Measurements from ENCODE around the gene PSD2. TPM values are rescaled to one million over a fixed set of nuclear protein-coding genes. Genes with fewer than 3 reads are reported as not detected.

The PSD2 gene
- total RNA-seq, 1 donor from 2014 or later: 0.62 TPM

DNA sequence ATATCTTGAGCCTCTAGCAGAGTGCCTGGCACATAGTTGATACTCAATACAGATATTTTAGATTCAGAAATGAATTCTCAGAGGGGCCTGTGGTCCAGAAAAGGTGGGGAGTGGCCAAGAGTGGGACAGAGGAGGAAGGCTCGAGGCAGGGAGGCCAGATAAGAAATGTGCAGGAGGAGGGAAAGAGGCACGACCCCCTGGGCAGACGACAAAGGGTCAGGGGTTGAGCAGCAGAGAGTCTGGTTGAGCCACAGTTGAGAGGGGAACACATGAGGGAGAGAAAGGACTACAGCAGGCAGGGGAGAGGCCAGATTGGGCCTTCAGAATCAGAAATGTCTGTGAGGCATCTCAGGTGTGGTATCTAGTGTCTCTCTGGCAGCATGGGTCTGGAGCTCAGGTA, 89.1 kb downstream of the PSD2 start:
- Mint-ChIP-seq H3K36me3 (ENCODE audit: unreplicated experiment) (no peaks in the 10 kb centered on the region), H3K4me1 (ENCODE audit: unreplicated experiment) (no peaks in the 10 kb centered on the region), H3K27ac (ENCODE audit: unreplicated experiment) (no peak overlapping the region), H3K9me3 (ENCODE audit: unreplicated experiment) (no peaks in the 10 kb centered on the region), H3K27me3 (ENCODE audit: unreplicated experiment) (peaks cover 60% of the 10 kb centered on the region), H3K4me3 (ENCODE audit: unreplicated experiment) (no peak overlapping the region)
- DNase-seq (ENCODE audit: extremely low spot score, unreplicated experiment): no peak
- TF ChIP-seq CTCF (IDR thresholded peaks at IDR 0.05): no peak

- DNase-seq (ENCODE audit: extremely low spot score, unreplicated experiment): no peak
- Mint-ChIP-seq H3K4me1 (ENCODE audit: unreplicated experiment) (no peaks in the 10 kb centered on the region), H3K27me3 (ENCODE audit: unreplicated experiment) (peaks cover 62% of the 10 kb centered on the region), H3K27ac (ENCODE audit: unreplicated experiment) (no peak overlapping the region), H3K4me3 (ENCODE audit: unreplicated experiment) (no peak overlapping the region), H3K9me3 (ENCODE audit: unreplicated experiment) (no peaks in the 10 kb centered on the region), H3K36me3 (ENCODE audit: unreplicated experiment) (no peaks in the 10 kb centered on the region)
- TF ChIP-seq CTCF (IDR thresholded peaks at IDR 0.05): no peak
These were observed 89.7 kb downstream of the PSD2 start for GRCh38 chr5:139885172-139885856.

DNA sequence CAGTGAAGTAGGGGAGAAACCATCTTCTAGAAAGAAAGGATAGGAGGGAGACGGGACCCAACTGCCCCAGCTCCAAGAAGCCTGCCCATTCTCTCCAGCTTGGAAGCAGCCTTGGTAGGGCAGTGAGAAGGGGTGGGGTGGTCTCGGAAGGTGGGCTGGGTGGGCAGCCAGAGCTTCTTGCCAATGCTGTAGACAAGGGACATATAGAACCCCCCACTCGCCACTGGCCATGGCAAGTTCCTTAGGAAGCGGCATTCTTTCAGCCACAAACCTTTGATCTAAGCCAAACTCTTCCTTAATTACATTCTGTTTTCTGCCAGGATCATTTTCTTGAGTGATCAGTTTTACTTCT, 90.2 kb downstream of the PSD2 start:
- H3K27me3 Mint-ChIP-seq (ENCODE audit: unreplicated experiment): peaks cover 65% of the 10 kb centered on the region
- no peak for TF ChIP-seq CTCF (IDR thresholded peaks at IDR 0.05)
- no peak for DNase-seq (ENCODE audit: extremely low spot score, unreplicated experiment)

DNA sequence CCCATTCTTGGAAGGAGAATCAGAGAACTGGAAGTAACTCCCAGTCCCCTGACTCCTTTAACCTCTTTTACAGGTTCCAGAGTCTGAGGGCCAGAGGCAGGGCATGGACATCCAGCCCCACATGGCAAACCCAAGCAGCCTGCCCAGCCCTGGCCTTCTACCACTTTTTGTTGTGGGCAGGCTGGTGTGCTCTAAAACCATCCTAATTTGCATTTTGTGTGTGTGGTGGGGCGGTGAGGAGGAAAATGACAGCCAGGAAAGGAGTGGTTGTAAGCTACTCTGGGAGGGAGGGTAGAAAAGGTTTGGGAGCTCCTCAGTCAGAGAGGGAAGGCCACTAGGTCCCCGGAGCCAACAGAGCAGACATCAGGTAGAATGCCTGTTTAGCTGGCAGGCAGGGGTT, 90.6 kb downstream of the PSD2 start:
- Mint-ChIP-seq H3K4me1 (ENCODE audit: unreplicated experiment) (no peaks in the 10 kb centered on the region), H3K4me3 (ENCODE audit: unreplicated experiment) (no peak overlapping the region), H3K27me3 (ENCODE audit: unreplicated experiment) (peaks cover 65% of the 10 kb centered on the region), H3K36me3 (ENCODE audit: unreplicated experiment) (no peaks in the 10 kb centered on the region), H3K27ac (ENCODE audit: unreplicated experiment) (no peak overlapping the region), H3K9me3 (ENCODE audit: unreplicated experiment) (no peaks in the 10 kb centered on the region)
- TF ChIP-seq CTCF (IDR thresholded peaks at IDR 0.05): no peak
- DNase-seq (ENCODE audit: extremely low spot score, unreplicated experiment): no peak

More for the DNA sequence above, 90.2 kb downstream of the PSD2 start:
- H3K4me3 Mint-ChIP-seq (ENCODE audit: unreplicated experiment): no peak overlapping the region
- no peaks in the 10 kb centered on the region for H3K9me3 Mint-ChIP-seq (ENCODE audit: unreplicated experiment)
- no peak overlapping the region for H3K27ac Mint-ChIP-seq (ENCODE audit: unreplicated experiment)
- no peaks in the 10 kb centered on the region for H3K36me3 Mint-ChIP-seq (ENCODE audit: unreplicated experiment)
- H3K4me1 Mint-ChIP-seq (ENCODE audit: unreplicated experiment): no peaks in the 10 kb centered on the region

- Mint-ChIP-seq H3K9me3 (ENCODE audit: unreplicated experiment) (no peaks in the 10 kb centered on the region), H3K4me3 (ENCODE audit: unreplicated experiment) (no peak overlapping the region), H3K27me3 (ENCODE audit: unreplicated experiment) (peaks cover 83% of the 10 kb centered on the region), H3K36me3 (ENCODE audit: unreplicated experiment) (no peaks in the 10 kb centered on the region), H3K27ac (ENCODE audit: unreplicated experiment) (no peak overlapping the region), H3K4me1 (ENCODE audit: unreplicated experiment) (no peaks in the 10 kb centered on the region)
- no peak for DNase-seq (ENCODE audit: extremely low spot score, unreplicated experiment)
- TF ChIP-seq CTCF (IDR thresholded peaks at IDR 0.05): no peak
These were observed 92.8 kb downstream of the PSD2 start for GRCh38 chr5:139888370-139888769.
